T47D (cell line): Measurements from ENCODE around the gene MYO15B.

ENCODE experiments used
- DNase-seq, 2 experiments: peaks; one replicate each; pipeline versions ENCODE4 v3.0.0 to v3.0.0-alpha.2; 2011 to 2012; ENCODE audit warnings: low read depth in 1 of 2, low spot score in 1 of 2
- JUND ChIP-seq: IDR thresholded peaks from 2 replicates; pipeline ENCODE4 v1.6.1; 2012; ENCODE audit warnings: low read depth
- in situ Hi-C: cut with HindIII; loops from 2 replicates; pipeline ENCODE4 v1.10.0; 2016; ENCODE audit warnings: low sequenced_read_pairs, low pct_unique_long_range_greater_than_20kb

Gene MYO15B

DNA sequence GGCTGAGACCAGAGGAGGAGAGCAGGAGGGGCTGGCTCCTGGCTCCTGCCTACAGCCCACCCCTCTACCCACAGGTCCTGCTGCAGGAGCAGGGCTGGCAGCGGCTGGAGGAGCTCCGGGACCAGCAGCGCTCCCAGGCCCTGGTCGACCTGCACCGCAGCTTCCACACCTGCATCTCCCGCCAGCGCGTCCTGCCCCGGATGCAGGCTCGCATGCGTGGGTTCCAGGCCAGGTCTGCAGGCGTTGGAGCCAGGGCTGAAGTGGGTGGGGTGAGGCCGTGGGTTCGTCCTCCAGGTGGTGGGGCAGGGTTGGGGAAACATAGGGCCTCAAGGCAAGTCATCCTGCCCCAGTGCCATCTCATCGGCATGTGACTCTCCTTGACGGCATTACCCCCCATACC is 18.2 kb downstream of the MYO15B start:
- in situ Hi-C loops: no loop called here
- no peak for TF ChIP-seq JUND
- no peak for DNase-seq

DNA sequence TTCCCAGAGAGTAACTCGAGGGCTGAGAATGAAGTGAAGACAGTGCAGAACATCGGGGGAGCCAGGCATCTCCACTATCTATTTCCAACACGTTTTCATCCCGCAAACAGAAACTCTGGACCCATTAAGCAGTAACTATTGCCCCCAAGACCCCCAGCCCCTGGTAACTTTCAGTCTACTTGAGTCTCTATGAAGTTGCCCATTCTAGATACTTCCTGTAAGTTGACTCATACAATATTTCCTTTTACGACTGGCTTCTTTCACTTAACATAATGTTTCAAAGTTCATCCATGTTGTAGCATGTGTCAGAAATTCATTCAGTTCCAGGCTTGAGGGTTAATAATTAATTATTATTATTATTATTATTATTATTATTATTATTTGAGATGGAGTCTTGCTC is 19.5 kb downstream of the MYO15B start:
- TF ChIP-seq JUND: no peak
- no peak for DNase-seq
- in situ Hi-C loops: no loop called here

DNA sequence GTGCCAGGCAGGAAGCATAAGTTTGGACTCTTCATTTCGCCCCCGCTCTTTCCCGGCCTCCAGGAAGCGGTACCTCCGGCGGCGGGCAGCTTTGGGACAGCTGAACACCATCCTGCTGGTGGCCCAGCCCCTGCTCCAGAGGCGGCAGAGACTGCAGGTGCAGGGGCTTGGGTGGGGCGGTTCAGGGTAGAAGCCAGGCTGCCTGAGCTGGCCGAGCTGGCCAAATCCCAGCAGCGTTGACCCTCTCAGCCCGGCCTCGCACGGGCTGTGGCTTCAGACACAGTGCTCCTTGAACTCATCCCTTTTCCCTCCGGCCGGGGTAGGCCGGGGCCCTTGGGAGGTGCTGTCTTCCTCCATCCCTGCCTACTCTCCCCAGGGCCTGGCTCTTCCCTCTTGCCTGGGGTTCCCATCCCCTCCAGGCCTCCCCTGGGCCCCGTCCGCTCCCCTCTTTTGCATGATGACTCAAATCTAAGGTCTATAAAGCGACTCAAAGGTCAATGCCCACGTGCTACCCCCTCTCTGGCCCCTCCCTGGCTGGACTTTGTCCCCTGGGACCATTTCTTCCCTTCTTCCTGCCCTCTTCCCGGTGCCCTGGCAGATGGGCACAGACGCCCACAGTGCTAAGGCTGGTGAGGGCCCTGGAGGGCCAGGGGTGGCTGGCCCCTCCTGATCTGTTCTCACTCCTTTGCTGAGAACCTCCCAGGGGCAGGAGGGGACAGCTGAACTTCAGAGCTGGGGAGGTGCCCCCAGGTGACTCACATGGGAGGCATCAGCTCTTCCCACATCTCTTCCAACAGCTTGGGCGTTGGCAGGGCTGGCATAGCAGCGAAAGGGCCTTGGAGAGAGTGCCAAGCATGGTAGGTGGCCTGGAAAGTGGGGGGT is 22.7 kb downstream of the MYO15B start:
- no peak for TF ChIP-seq JUND
- DNase-seq: no peak
- in situ Hi-C loops: no loop called here

DNA sequence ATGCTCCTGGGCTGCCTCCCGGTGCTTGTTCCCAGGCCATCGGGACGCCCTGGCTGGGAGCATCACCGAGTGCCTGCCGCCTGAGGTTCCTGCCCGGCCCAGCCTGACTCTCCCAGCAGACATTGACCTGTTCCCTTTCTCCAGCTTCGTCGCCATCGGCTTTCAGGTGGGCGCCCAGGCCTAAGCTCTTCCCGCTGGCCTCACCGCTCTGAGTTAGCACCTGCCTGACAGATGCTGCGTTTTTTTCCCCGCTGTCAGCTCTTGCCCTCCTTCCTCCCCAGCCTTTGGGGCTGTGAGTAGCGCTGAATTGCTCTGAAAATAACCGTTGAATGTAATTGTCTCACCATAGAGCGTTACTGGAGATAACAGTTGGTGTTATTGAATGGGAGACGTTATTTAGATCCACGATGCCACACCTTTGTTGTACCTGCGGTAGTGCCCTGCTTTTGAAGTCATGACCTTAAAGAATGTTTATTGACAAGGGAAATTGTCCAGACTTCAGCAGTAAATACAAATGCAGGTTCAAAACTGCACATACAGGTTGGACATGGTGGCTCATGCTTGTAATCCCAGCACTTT is 24.3 kb downstream of the MYO15B start:
- peak in 1 of 2 experiments; percentile 69 for DNase-seq
- in situ Hi-C loops: no loop called here
- TF ChIP-seq JUND: no peak

DNA sequence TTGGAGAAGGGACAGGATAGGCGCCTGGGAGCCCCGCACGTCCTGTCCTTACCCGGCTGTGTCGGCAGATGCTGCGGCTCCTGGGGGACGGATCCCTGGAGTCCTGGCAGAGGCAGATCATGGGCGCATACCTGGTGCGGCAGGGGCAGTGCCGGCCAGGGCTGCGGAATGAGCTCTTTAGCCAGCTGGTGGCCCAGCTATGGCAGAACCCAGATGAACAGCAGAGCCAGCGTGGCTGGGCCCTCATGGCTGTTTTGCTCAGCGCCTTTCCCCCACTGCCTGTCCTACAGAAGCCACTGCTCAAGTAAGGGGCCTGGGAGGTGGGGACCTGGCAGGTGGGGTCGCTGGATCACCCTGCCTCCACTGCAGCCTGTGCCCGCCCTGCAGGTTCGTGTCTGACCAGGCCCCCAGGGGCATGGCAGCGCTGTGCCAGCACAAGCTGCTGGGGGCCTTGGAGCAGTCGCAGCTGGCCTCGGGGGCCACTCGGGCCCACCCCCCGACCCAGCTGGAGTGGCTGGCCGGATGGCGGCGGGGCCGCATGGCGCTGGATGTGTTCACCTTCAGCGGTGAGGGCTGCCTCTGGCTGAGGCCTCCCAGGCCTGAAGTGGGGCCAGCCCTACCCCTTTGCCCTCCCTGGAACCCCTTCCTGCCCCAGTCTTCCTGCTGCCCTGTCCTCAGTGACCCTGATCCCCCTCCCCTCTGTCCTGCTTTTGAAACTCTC is 25.5 kb downstream of the MYO15B start:
- no peak for TF ChIP-seq JUND
- in situ Hi-C loops: no loop called here
- DNase-seq: no peak

DNA sequence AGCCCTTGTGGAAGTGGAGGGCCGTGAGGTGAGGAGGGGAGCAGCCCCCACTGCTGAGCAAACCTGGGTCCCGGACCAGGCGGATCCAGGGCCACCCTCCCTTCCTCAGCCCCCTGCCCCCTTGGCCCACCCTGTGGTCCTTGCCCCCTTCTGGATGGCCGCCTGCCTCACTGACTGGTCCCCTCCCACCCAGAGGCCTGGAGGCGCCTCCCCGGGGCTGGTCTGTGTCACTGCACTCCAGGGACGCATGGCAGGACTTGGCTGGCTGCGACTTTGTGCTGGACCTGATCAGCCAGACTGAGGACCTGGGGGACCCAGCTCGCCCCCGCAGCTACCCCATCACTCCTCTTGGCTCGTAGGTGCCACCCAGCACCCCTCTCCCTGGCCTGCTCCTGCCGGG is 26.4 kb downstream of the MYO15B start:
- TF ChIP-seq JUND: no peak
- in situ Hi-C loops: no loop called here
- no peak for DNase-seq

DNA sequence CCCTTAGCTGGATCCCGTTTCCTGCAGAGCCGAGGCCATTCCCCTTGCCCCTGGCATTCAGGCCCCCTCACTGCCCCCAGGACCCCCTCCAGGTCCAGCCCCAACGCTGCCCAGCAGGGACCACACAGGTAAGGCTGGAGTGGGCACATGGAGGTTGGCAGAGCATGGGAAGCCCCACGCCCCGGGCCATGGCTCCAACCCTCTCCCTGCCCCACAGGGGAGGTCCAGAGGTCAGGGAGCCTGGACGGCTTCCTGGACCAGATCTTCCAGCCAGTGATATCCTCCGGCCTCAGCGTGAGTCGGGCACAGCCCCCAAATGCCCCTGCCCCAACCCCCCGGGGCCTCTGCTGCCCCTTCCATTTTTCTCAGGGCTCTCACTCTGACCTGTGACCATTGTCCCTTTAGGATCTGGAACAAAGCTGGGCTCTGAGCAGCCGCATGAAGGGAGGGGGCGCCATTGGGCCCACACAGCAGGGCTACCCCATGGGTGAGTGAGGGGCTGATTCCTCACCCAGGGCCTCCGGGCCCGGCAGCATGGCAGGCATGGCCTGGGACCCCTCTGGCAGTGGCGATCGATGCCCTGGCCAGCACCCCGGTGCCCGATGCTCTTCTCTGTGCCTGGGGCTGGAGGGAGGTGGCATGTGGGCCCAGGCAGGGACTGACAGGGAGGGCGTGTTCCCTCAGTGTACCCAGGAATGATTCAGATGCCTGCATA is 27.1 kb downstream of the MYO15B start:
- TF ChIP-seq JUND: no peak
- in situ Hi-C loops: no loop called here

DNA sequence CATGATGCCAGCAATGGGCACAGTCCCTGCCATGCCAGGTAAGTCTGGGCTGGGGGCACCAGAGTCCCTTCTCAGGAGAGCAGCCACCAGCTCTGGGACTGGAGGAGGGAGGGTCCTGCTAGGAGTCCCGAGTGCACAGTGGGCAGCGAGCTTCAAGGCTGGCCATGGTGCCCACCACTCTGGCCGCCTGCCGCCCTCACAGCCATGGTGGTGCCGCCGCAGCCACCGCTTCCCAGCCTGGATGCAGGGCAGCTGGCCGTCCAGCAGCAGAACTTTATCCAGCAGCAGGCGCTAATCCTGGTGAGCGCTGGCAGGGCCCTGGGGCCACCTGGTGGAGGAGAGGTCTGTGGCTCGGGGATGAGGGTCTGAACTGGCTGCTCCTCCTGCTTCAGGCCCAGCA is 27.7 kb downstream of the MYO15B start:
- TF ChIP-seq JUND: no peak
- no peak for DNase-seq
- in situ Hi-C loops: no loop called here

More for the DNA sequence above, 27.1 kb downstream of the MYO15B start:
- no peak for DNase-seq

DNA sequence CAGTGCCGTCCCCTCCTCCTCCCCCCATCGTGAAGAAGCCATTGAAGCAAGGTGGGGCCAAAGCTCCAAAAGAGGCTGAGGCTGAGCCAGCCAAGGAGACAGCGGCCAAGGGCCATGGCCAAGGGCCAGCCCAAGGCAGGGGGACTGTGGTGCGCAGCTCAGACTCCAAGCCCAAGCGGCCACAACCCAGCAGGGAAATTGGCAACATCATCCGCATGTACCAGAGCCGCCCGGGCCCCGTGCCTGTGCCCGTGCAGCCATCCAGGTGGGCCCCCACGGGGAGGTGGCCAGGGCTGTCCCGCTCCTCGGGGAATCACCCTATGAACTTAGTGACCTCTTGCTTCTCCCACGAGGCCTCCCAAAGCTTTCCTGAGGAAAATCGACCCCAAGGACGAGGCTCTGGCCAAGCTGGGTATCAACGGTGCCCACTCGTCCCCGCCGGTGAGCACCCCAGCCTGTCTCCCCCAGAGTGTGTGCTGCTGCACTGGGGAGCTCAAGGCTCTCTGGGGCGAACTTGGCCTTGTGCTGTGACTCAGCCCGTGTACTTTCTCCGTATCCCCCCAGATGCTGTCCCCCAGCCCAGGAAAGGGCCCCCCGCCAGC is 29.0 kb downstream of the MYO15B start:
- no peak for TF ChIP-seq JUND
- in situ Hi-C loops: no loop called here
- DNase-seq: no peak

DNA sequence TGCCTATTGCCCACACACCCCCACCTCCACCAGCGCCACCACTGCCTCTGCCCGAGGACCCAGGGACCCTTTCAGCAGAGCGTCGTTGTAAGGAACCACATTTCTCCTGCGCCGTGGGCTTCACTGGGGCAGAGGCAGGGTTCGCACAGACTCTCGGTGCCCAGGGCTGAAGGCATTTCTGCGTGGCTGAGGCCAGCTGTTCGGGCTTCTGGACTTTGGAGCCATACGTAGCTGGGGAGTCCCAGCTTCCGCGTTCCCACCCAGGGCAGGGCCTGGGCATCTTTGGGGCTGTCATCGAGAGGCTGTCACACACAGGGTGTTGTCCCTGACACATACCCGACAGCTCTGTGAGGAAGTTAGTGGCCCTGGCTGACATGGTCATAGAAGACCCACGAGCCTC is 29.6 kb downstream of the MYO15B start:
- in situ Hi-C loops: no loop called here
- DNase-seq: no peak
- no peak for TF ChIP-seq JUND

DNA sequence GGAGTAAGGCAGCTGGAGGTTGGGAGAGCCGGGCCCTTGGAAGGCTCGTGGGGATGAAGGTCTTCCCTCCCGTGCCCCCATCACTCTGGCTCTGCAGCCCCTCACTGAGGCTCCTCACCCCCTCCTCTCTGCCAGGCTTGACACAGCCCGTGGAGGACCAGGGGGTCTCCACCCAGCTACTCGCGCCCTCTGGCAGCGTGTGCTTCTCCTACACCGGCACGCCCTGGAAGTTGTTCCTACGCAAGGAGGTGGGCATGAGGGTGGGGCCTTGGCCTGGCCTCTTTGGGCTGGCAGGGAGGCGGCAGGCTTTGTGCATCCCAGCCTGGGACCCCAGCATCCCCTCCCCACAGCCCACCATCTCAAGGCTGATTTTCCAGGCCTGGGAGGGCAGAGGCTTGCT is 30.1 kb downstream of the MYO15B start:
- DNase-seq: no peak
- in situ Hi-C loops: no loop called here
- TF ChIP-seq JUND: no peak
